C4-2B (cell line): ENCODE data around the gene CA12.
"Not testable (repeated sequence)": the region's sequence is repeated elsewhere in the genome, so short reads cannot be mapped to it uniquely, and the experiment has no call there.

Experiments used
- H3K27ac ChIP-seq: fragments of 450-650 bp; 2 replicates; pipeline ENCODE4 v1.5.1; 2017
- CTCF ChIP-seq: fragments of 450-650 bp; conservative IDR thresholded peaks from 2 replicates; pipeline ENCODE4 v1.5.1; 2017; ENCODE audit warnings: mild to moderate bottlenecking
- ZFX ChIP-seq: fragments of 450-650 bp; IDR thresholded peaks from 2 replicates; pipeline ENCODE4 v1.6.1; 2017

The CA12 gene

GRCh38 chr15:63327648-63328421, 53.8 kb downstream of the CA12 start:
- no peak overlapping the region for H3K27ac ChIP-seq
- TF ChIP-seq CTCF (no peak), ZFX (no peak)

DNA sequence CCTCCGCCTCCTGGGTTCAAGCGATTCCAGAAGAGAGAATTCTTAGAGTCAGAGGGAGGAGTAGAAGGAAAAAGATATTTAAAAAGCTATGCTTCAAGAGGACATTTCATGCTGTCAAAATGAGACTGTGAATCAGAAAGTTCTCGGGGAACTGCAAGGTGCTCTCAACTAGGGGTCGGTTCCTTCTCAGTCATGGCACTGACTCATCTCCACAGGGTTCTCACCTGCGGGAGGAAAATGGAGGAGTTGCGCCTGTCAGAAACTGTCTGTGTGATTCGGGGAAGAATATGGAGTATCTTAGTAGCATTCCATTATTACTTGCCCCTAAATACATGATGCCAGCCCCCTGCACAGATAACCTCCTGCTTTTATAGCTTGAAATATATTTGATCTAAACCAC, 56.9 kb downstream of the CA12 start:
- H3K27ac ChIP-seq: no peak overlapping the region
- TF ChIP-seq ZFX (no peak), CTCF (no peak)

DNA sequence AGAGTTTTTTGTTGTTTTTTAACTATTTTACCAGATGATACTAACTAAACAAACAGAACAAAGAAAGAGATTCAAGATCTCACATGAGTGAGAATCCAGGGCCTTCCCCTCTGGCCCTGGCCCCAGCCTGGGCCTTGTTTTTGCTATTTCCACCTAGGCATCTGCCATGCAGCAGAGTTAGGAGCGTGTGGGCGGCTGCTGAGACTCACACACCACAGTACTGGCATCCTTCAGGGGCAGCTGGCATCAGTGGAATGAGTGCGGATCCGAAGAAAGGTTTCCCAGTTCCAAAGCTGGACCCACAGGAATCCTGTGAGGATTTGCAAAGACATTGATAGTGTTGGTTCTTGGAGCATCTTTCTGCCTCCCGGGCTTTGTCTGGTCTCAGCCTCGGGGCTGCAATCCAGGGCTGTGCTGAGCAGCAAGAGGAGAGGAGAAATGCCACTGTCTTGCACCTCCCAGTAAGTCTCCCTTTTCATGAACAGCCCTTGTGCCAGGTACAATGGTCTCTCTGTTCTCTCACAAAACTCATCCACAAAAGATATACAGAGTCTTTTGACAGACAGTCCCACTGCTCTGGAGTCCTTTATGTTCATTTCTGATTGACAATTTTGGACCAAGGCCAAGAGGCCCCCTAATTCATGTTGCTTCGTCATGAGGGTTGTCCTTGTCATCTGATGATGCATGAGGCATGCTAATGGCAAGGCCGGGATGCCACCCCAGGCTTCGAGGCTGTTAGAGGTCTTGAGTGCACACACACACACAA, 57.7 kb downstream of the CA12 start:
- H3K27ac ChIP-seq: no peak overlapping the region
- TF ChIP-seq ZFX (no peak), CTCF (no peak)

DNA sequence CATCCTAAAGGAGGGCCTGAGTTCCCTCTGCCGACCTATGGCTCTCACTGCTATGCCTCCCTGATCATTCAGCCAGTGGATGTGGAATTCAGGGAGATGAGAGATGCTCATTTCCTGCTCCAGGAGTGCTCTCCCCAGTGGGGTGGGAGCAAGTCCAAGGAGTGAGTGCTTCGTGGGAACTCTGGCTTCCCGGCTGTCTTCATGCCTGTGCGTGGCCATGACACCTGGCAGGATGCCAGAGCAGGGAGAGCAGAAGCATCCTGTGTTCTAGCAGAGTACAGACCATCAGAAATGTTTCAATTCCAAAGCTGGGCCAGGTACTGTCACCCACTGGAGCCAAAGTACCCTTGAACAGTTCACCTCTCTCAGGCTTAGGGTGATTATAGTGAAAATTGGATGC, 59.1 kb downstream of the CA12 start:
- H3K27ac ChIP-seq: no peak overlapping the region
- TF ChIP-seq ZFX (no peak), CTCF (no peak)

DNA sequence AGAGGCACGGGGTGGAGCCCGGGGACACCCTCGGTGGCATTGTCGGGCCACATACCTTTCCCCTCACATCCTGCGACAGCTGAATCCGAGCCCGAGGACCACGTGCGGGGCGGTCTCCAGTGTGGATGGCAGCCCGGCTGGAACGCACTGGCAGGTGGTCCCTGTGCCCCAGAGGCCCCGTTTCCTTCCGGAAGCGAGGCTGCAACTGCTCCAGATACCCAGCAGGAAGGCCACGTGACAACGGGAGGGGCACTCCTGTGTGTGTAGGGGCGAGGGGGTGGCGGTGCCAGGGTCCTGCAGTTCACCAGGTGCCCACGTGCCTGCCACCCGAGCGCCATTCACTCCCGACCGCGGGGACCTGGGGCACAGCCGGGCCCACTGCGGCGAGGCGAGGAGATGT, 60.2 kb downstream of the CA12 start:
- TF ChIP-seq CTCF (no peak), ZFX (no peak)
- H3K27ac ChIP-seq: no peak overlapping the region

- H3K27ac ChIP-seq: not testable (repeated sequence)
These were observed 60.7 kb downstream of the CA12 start for GRCh38 chr15:63320981-63321380.

DNA sequence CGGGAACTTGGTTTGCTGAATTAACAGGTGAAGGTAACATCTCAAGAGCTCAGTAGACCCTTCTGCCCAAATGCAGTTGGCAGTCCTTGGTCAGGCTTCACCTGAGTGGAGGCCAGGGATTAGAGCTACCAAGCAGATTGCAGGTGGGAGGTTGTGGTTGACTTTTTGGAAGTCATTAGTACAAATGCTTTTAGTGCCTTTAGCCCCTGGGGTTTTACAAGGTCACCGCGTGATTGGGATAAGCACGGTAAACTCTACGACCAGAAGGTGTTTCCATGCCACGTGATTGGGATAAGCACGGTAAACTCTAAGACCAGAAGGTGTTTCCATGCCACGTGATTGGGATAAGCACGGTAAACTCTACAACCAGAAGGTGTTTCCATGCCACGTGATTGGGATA, 61.2 kb downstream of the CA12 start:
- H3K27ac ChIP-seq: not testable (repeated sequence)

GRCh38 chr15:63319065-63319464, 62.6 kb downstream of the CA12 start:
- TF ChIP-seq ZFX (no peak), CTCF (no peak)
- H3K27ac ChIP-seq: no peak overlapping the region
